Progenitor cell of endocrine pancreas (in vitro differentiated cells): ENCODE data around the gene KCNMA1. TPM values are rescaled to one million over a fixed set of nuclear protein-coding genes. Genes with fewer than 3 reads are reported as not detected.

Experiments used
- DNase-seq: peaks from one replicate; pipeline ENCODE4 v3.0.0; 2021; ENCODE audit warnings: low spot score; ENCODE audit not compliant: unreplicated experiment
- H3K27ac Mint-ChIP-seq: 2 replicates; pipeline ENCODE4 v1.8.0; 2021; ENCODE audit warnings: mild to moderate bottlenecking, moderate library complexity, mixed read lengths
- H3K27me3 Mint-ChIP-seq: 2 replicates; pipeline ENCODE4 v1.8.0; 2021; ENCODE audit warnings: mixed read lengths
- H3K36me3 Mint-ChIP-seq: 2 replicates; pipeline ENCODE4 v1.8.0; 2022; ENCODE audit warnings: mixed read lengths; ENCODE audit not compliant: insufficient read depth
- H3K4me1 Mint-ChIP-seq: 2 replicates; pipeline ENCODE4 v1.8.0; 2021; ENCODE audit warnings: low read depth, mixed read lengths
- H3K4me3 Mint-ChIP-seq: 2 replicates; pipeline ENCODE4 v1.8.0; 2021; ENCODE audit warnings: low read depth, mild to moderate bottlenecking, moderate library complexity, mixed read lengths
- H3K9me3 Mint-ChIP-seq: 2 replicates; pipeline ENCODE4 v1.8.0; 2021; ENCODE audit warnings: low read depth, mixed read lengths
- CTCF ChIP-seq: fragments of 200-600 bp; sonication (generic); IDR thresholded peaks from one replicate; pipeline ENCODE4 v1.5.0; 2021; ENCODE audit warnings: antibody characterized with exemption, mild to moderate bottlenecking; ENCODE audit not compliant: unreplicated experiment
- total RNA-seq: library from RNA; stranded (reverse); gene quantifications from 2 replicates; pipeline ENCODE4 v1.2.1, GENCODE V29; 2021

The KCNMA1 gene
- total RNA-seq, 1 donor from 2014 or later, result 5.8 TPM

GRCh38 chr10:77051837-77052236 is 585.8 kb downstream of the KCNMA1 start:
- no peak for DNase-seq
- Mint-ChIP-seq H3K9me3 (no peaks in the 10 kb centered on the region), H3K27me3 (peaks cover 16% of the 10 kb centered on the region), H3K27ac (no peak overlapping the region), H3K4me3 (no peak overlapping the region), H3K36me3 (no peaks in the 10 kb centered on the region), H3K4me1 (no peaks in the 10 kb centered on the region)
- TF ChIP-seq CTCF, result no peak

GRCh38 chr10:77049896-77050295 is 587.7 kb downstream of the KCNMA1 start:
- Mint-ChIP-seq H3K4me1 (peaks cover 2% of the 10 kb centered on the region), H3K4me3 (no peak overlapping the region), H3K36me3 (no peaks in the 10 kb centered on the region), H3K9me3 (no peaks in the 10 kb centered on the region), H3K27ac (no peak overlapping the region), H3K27me3 (peaks cover 19% of the 10 kb centered on the region)
- no peak for TF ChIP-seq CTCF
- DNase-seq, result no peak

- no peaks in the 10 kb centered on the region for H3K9me3 Mint-ChIP-seq
- peaks cover 19% of the 10 kb centered on the region for H3K27me3 Mint-ChIP-seq
- no peak for TF ChIP-seq CTCF
- H3K4me1 Mint-ChIP-seq, result peaks cover 2% of the 10 kb centered on the region
- no peak for DNase-seq
- no peaks in the 10 kb centered on the region for H3K36me3 Mint-ChIP-seq
- H3K4me3 Mint-ChIP-seq, result no peak overlapping the region
- H3K27ac Mint-ChIP-seq, result peak overlapping the region; percentile 50
Measured at GRCh38 chr10:77049146-77049545, 588.5 kb downstream of the KCNMA1 start.

DNA sequence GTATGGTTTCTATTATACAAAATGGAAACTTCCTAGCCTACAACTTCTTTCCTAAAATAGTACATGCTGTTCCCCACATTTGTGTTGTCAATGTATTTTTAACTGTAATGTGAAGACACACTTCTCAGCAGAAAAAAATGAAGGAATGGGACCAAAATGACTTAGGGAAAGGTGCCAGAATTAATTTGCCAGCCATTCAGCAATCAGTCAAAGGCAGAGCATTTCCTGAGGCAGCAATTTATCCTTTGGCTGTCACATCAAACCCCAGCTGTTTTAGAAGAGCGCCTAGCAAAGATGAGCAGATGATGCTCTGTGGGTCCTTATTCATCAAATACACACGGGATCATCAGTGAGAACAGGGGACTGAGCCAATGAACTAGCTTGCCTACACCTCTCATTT is 592.5 kb downstream of the KCNMA1 start:
- no peaks in the 10 kb centered on the region for H3K36me3 Mint-ChIP-seq
- TF ChIP-seq CTCF, result no peak
- no peak overlapping the region for H3K4me3 Mint-ChIP-seq
- DNase-seq, result no peak
- H3K27ac Mint-ChIP-seq, result no peak overlapping the region
- no peaks in the 10 kb centered on the region for H3K9me3 Mint-ChIP-seq
- peaks cover 4% of the 10 kb centered on the region for H3K4me1 Mint-ChIP-seq
- H3K27me3 Mint-ChIP-seq, result peaks cover 8% of the 10 kb centered on the region

DNA sequence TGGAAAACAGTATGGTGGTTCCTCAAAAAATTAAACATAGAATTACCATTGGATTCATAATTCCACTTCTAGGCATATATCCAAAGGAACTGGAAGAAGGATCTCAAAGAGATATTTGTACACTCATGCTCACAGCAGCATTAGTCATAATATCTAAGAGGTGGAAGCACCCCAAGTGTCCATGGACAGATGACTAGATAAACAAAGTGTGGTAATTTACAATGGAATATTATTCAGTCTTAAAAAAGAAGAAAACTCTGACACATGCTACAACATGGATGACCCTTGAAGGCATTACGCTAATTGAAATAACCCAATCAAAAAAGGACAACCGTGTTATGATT is 594.2 kb downstream of the KCNMA1 start:
- TF ChIP-seq CTCF, result no peak
- Mint-ChIP-seq H3K9me3 (no peaks in the 10 kb centered on the region), H3K4me1 (peaks cover 9% of the 10 kb centered on the region), H3K4me3 (no peak overlapping the region), H3K27me3 (peaks cover 5% of the 10 kb centered on the region), H3K36me3 (no peaks in the 10 kb centered on the region), H3K27ac (no peak overlapping the region)
- no peak for DNase-seq
